Endothelial cell (in vitro differentiated cells): ENCODE data around the gene LPIN1. TPM values are rescaled to one million over a fixed set of nuclear protein-coding genes. Genes with fewer than 3 reads are reported as not detected.
"Not testable (repeated sequence)": the region's sequence is repeated elsewhere in the genome, so short reads cannot be mapped to it uniquely, and the experiment has no call there.

Experiments
- DNase-seq: peaks from one replicate; pipeline ENCODE4 v3.0.0; 2021; ENCODE audit warnings: low spot score
- H3K27ac Mint-ChIP-seq: one replicate; pipeline ENCODE4 v1.8.0; 2021; ENCODE audit warnings: mixed read lengths, inconsistent platforms; ENCODE audit not compliant: unreplicated experiment
- H3K27me3 Mint-ChIP-seq: one replicate; pipeline ENCODE4 v1.8.0; 2021; ENCODE audit warnings: mild to moderate bottlenecking, moderate library complexity, mixed read lengths, inconsistent platforms; ENCODE audit not compliant: unreplicated experiment
- H3K36me3 Mint-ChIP-seq: one replicate; pipeline ENCODE4 v1.8.0; 2021; ENCODE audit warnings: mild to moderate bottlenecking, low read depth, mixed read lengths, inconsistent platforms; ENCODE audit not compliant: unreplicated experiment
- H3K4me1 Mint-ChIP-seq: one replicate; pipeline ENCODE4 v1.8.0; 2021; ENCODE audit warnings: mild to moderate bottlenecking, mixed read lengths, inconsistent platforms; ENCODE audit not compliant: unreplicated experiment
- H3K4me3 Mint-ChIP-seq: one replicate; pipeline ENCODE4 v1.8.0; 2021; ENCODE audit warnings: mild to moderate bottlenecking, mixed read lengths, inconsistent platforms; ENCODE audit not compliant: unreplicated experiment
- H3K9me3 Mint-ChIP-seq: one replicate; pipeline ENCODE4 v1.8.0; 2021; ENCODE audit warnings: mixed read lengths, inconsistent platforms; ENCODE audit not compliant: unreplicated experiment
- CTCF ChIP-seq: fragments of 200-600 bp; sonication (generic); IDR thresholded peaks from one replicate; pipeline ENCODE4 v1.5.0; 2021; ENCODE audit warnings: antibody characterized with exemption; ENCODE audit not compliant: unreplicated experiment
- total RNA-seq: library from RNA; stranded (reverse); fragmentation: NEBNext Ultra II Directional; extraction: Animal tissue kit (Norgen Biotek cat#: 25700); gene quantifications from one replicate; pipeline ENCODE4 v1.2.1, GENCODE V29; 2021; ENCODE audit not compliant: unreplicated experiment

Gene LPIN1
- total RNA-seq, 1 donor from 2014 or later = 16.4 TPM

GRCh38 chr2:11757101-11757500 lies 10.7 kb downstream of the LPIN1 start:
- no peak overlapping the region for H3K4me3 Mint-ChIP-seq
- no peaks in the 10 kb centered on the region for H3K9me3 Mint-ChIP-seq

GRCh38 chr2:11758187-11758586 lies 11.8 kb downstream of the LPIN1 start:
- H3K27ac Mint-ChIP-seq = no peak overlapping the region
- no peak for DNase-seq
- peaks cover 9% of the 10 kb centered on the region for H3K4me1 Mint-ChIP-seq
- peaks cover 18% of the 10 kb centered on the region for H3K36me3 Mint-ChIP-seq
- no peaks in the 10 kb centered on the region for H3K9me3 Mint-ChIP-seq
- no peaks in the 10 kb centered on the region for H3K27me3 Mint-ChIP-seq
- no peak for TF ChIP-seq CTCF
- peak overlapping the region; percentile 12 for H3K4me3 Mint-ChIP-seq

More at GRCh38 chr2:11757101-11757500, 10.7 kb downstream of the LPIN1 start:
- no peak for DNase-seq
- Mint-ChIP-seq H3K36me3 (peaks cover 18% of the 10 kb centered on the region), H3K27ac (no peak overlapping the region), H3K4me1 (peaks cover 10% of the 10 kb centered on the region), H3K27me3 (no peaks in the 10 kb centered on the region)
- no peak for TF ChIP-seq CTCF

- no peak for DNase-seq
- no peaks in the 10 kb centered on the region for H3K9me3 Mint-ChIP-seq
- H3K36me3 Mint-ChIP-seq = peaks cover 18% of the 10 kb centered on the region
- no peak overlapping the region for H3K27ac Mint-ChIP-seq
- peaks cover 4% of the 10 kb centered on the region for H3K4me1 Mint-ChIP-seq
- no peaks in the 10 kb centered on the region for H3K27me3 Mint-ChIP-seq
- no peak for TF ChIP-seq CTCF
- H3K4me3 Mint-ChIP-seq = peak overlapping the region; percentile 12
Observed at GRCh38 chr2:11758647-11759046, 12.2 kb downstream of the LPIN1 start.

- H3K4me1 Mint-ChIP-seq, H3K27ac Mint-ChIP-seq, DNase-seq, H3K9me3 Mint-ChIP-seq, H3K27me3 Mint-ChIP-seq, H3K4me3 Mint-ChIP-seq: not testable (repeated sequence)
- peaks cover 18% of the 10 kb centered on the region for H3K36me3 Mint-ChIP-seq
Observed at GRCh38 chr2:11759182-11759975, 12.9 kb downstream of the LPIN1 start.

- no peaks in the 10 kb centered on the region for H3K9me3 Mint-ChIP-seq
- TF ChIP-seq CTCF = no peak
- no peak overlapping the region for H3K4me3 Mint-ChIP-seq
- H3K4me1 Mint-ChIP-seq = no peaks in the 10 kb centered on the region
- H3K27me3 Mint-ChIP-seq = peaks cover 6% of the 10 kb centered on the region
- DNase-seq = no peak
- peaks cover 27% of the 10 kb centered on the region for H3K36me3 Mint-ChIP-seq
- no peak overlapping the region for H3K27ac Mint-ChIP-seq
Observed at GRCh38 chr2:11761259-11761658, 14.8 kb downstream of the LPIN1 start.
